ENCODE data around the gene IL10. TPM values are rescaled to one million over a fixed set of nuclear protein-coding genes. Genes with fewer than 3 reads are reported as not detected.
A peak's percentile ranks its signal among the peaks of the same experiment; 100 is the strongest.

Gene IL10
- total RNA-seq, 1 donor from 2014 or later, result 0.67 TPM

DNA sequence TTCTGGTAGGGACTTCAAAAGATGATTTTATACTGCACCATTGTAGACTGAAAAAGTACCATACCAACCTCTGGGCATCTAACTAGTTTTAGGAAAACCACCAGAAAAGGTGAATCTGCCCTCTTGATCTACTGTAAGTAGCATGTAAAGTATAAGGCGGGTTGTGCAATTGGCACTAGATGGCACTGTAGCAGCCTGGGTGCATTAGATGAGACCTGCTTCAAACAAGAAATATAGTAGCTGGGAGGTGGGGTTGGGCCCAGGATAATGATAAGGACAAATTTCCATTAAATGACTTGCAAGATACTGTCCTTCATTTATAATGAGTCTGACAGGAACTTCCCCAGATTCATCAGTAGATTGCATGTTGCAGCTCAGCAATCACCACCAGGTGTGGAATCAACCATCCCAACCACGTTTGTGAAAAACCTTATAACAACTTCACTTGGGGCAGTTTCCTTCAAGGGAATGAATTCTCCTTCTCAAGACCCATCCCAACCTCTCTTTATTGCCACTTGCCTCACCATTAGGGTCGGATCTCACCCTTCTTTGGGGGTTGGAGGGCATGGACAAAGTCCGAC is 37.3 kb upstream of the IL10 start:
- no peaks in the 10 kb centered on the region for H3K4me1 ChIP-seq
- H3K36me3 ChIP-seq, result no peaks in the 10 kb centered on the region
- TF ChIP-seq, protein P1, sequence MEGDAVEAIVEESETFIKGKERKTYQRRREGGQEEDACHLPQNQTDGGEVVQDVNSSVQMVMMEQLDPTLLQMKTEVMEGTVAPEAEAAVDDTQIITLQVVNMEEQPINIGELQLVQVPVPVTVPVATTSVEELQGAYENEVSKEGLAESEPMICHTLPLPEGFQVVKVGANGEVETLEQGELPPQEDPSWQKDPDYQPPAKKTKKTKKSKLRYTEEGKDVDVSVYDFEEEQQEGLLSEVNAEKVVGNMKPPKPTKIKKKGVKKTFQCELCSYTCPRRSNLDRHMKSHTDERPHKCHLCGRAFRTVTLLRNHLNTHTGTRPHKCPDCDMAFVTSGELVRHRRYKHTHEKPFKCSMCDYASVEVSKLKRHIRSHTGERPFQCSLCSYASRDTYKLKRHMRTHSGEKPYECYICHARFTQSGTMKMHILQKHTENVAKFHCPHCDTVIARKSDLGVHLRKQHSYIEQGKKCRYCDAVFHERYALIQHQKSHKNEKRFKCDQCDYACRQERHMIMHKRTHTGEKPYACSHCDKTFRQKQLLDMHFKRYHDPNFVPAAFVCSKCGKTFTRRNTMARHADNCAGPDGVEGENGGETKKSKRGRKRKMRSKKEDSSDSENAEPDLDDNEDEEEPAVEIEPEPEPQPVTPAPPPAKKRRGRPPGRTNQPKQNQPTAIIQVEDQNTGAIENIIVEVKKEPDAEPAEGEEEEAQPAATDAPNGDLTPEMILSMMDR (IDR thresholded peaks at IDR 0.05), result no peak
- peak; percentile 51 for ATAC-seq
- intact Hi-C loops (cut with DNase I), result no loop called here
- no peaks in the 10 kb centered on the region for H3K9me3 ChIP-seq
- H3K4me3 ChIP-seq, result no peak overlapping the region
- no peak for DNase-seq
- H3K27ac ChIP-seq, result no peak overlapping the region
- H3K27me3 ChIP-seq, result no peaks in the 10 kb centered on the region

DNA sequence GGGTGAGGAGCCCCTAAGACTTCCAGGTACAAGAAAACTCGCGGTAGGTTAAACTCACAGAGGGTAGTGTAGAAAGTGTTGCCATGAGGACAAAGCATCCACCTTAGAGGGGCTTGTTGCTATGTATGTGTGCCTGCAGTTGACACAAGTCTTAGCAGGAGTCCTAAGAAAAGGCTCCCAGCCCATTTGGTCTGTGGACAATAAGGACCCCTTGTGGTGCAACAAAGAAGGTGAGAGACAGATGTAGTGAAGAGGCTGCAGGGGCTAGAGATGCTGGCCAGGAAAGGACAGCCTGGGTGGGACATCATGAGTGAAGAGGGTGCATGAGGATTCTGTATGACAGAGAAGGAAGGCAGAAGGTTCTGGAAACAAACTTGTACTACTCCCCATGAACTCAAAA is 36.3 kb upstream of the IL10 start:
- Histone ChIP-seq H3K27me3 (no peaks in the 10 kb centered on the region), H3K4me3 (no peak overlapping the region), H3K9me3 (no peaks in the 10 kb centered on the region), H3K4me1 (no peaks in the 10 kb centered on the region), H3K36me3 (no peaks in the 10 kb centered on the region), H3K27ac (no peak overlapping the region)
- TF ChIP-seq, protein P1 (IDR thresholded peaks at IDR 0.05), result peak; percentile 40
- intact Hi-C loops (cut with DNase I), result no loop called here
- DNase-seq, result no peak
- peak; percentile 75 for ATAC-seq

DNA sequence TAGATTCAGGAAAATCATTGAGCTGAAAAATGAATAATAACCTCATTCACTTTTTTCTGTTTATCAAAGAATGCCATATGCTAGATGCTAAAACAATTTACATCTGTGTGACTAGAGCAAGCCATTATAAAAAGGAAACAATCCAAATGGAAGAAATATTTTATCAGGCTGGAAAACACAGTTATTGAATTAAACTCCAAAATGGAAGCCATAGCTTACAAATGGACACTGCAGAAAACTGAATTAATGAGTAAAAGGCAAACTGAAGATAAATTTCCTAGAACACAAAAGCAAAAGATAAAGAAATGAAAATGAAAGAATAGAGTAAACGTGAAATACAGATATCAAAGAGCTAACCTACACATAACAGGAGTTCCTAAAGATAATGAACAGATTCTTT is 33.1 kb upstream of the IL10 start:
- DNase-seq, result no peak
- TF ChIP-seq, protein P1 (IDR thresholded peaks at IDR 0.05), result no peak
- Histone ChIP-seq H3K27ac (no peak overlapping the region), H3K4me1 (no peaks in the 10 kb centered on the region), H3K9me3 (no peaks in the 10 kb centered on the region), H3K4me3 (no peak overlapping the region), H3K27me3 (no peaks in the 10 kb centered on the region), H3K36me3 (no peaks in the 10 kb centered on the region)
- intact Hi-C loops (cut with DNase I), result no loop called here
- ATAC-seq, result no peak

DNA sequence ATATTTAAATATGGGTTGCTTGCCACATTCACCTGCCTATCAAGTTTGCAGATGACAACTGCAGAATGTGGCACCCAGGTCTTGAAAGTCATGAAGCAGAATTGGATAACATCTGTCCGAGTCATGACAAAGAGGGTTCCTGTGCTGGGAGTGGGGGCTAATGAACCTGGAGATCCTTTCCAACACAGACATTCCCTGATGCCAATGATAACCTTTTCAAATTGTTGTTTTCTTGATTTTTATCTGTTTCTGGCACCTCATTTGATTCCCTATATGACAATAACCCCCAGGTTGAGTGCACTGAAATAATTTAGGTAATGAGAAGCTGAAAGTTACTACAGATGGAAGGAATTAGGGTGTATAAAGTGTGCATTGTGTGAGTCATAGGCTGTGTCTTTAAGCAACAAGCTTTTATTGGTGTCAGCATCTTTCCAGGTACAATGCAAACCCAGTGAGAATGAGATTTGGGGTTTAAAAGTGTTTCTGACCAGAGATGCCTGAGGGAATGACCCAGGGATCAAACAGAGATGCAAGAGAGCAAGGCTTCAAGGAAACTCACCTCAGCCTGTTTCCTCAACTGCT is 32.0 kb upstream of the IL10 start:
- DNase-seq (no peak), ATAC-seq (no peak)
- peak overlapping the region; percentile 65 for H3K27ac ChIP-seq
- no peaks in the 10 kb centered on the region for H3K9me3 ChIP-seq
- no peak overlapping the region for H3K4me3 ChIP-seq
- intact Hi-C loops (cut with DNase I), result no loop called here
- H3K4me1 ChIP-seq, result no peaks in the 10 kb centered on the region
- TF ChIP-seq, protein P1 (IDR thresholded peaks at IDR 0.05), result no peak
- no peaks in the 10 kb centered on the region for H3K36me3 ChIP-seq
- H3K27me3 ChIP-seq, result no peaks in the 10 kb centered on the region

DNA sequence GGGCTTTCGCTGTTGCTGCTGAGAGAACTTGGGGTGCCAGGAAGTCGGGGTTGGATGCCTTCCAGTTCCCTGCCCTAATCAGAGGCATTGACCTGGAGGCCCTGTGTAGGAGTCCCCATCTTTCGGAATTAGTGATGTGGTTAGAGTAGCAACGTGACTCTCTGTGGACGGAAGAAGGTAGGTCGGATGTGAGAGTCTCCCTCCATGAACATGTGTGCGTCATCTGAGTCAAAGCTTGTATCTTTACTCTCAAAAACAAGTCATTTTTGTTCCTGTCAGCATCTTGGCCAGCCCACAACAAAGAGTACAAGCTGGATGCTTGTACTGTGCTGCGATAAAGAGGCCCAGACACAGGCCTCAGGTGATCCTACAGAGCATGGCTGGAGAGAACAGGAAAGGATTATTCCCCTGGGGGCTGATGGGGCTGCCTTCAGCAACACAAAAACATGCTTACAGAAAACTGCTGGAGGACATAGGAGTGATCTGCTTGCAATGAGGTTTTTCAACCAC is 31.0 kb upstream of the IL10 start:
- H3K9me3 ChIP-seq, result no peaks in the 10 kb centered on the region
- ATAC-seq, result peak; percentile 64
- intact Hi-C loops (cut with DNase I), result no loop called here
- peak overlapping the region; percentile 65 for H3K27ac ChIP-seq
- TF ChIP-seq, protein P1 (IDR thresholded peaks at IDR 0.05), result no peak
- H3K4me3 ChIP-seq, result no peak overlapping the region
- no peak for DNase-seq
- H3K36me3 ChIP-seq, result no peaks in the 10 kb centered on the region
- H3K27me3 ChIP-seq, result no peaks in the 10 kb centered on the region
- H3K4me1 ChIP-seq, result no peaks in the 10 kb centered on the region
